Activated T-cell treated with anti-CD3 and anti-CD28 coated beads, Interleukin-2, amount 50 U/mL, for 4 hours (primary cell): ENCODE data around the gene NECTIN1. TPM values are rescaled to one million over a fixed set of nuclear protein-coding genes. Genes with fewer than 3 reads are reported as not detected.

Experiments used
- ATAC-seq, 2 donors: fragments of 200-7000 bp; cut with Tn5 transposase; one replicate each; pipeline ENCODE4 v1.10.0; 2021
- DNase-seq: peaks from one replicate; pipeline ENCODE4 v3.0.0-alpha.2; 2020
- H3K27me3 Mint-ChIP-seq: one replicate; pipeline ENCODE4 v1.8.0; 2021; ENCODE audit warnings: low read depth, mixed read lengths
- H3K36me3 Mint-ChIP-seq: one replicate; pipeline ENCODE4 v1.8.0; 2022; ENCODE audit warnings: mixed read lengths; ENCODE audit not compliant: insufficient read depth
- H3K4me1 Mint-ChIP-seq: one replicate; pipeline ENCODE4 v1.8.0; 2021; ENCODE audit warnings: low read depth, mixed read lengths
- H3K4me3 Mint-ChIP-seq: one replicate; pipeline ENCODE4 v1.8.0; 2021; ENCODE audit warnings: mild to moderate bottlenecking, moderate library complexity, mixed read lengths
- H3K9me3 Mint-ChIP-seq: one replicate; pipeline ENCODE4 v1.8.0; 2021; ENCODE audit warnings: mixed read lengths
- total RNA-seq, 3 donors: library from RNA; stranded (reverse); gene quantifications; one replicate each; pipeline ENCODE4 v1.2.1, GENCODE V29; 2021

The NECTIN1 gene
- total RNA-seq, 3 donors from 2014 or later = 7.5 to 9.0 (median 8.3) TPM

DNA sequence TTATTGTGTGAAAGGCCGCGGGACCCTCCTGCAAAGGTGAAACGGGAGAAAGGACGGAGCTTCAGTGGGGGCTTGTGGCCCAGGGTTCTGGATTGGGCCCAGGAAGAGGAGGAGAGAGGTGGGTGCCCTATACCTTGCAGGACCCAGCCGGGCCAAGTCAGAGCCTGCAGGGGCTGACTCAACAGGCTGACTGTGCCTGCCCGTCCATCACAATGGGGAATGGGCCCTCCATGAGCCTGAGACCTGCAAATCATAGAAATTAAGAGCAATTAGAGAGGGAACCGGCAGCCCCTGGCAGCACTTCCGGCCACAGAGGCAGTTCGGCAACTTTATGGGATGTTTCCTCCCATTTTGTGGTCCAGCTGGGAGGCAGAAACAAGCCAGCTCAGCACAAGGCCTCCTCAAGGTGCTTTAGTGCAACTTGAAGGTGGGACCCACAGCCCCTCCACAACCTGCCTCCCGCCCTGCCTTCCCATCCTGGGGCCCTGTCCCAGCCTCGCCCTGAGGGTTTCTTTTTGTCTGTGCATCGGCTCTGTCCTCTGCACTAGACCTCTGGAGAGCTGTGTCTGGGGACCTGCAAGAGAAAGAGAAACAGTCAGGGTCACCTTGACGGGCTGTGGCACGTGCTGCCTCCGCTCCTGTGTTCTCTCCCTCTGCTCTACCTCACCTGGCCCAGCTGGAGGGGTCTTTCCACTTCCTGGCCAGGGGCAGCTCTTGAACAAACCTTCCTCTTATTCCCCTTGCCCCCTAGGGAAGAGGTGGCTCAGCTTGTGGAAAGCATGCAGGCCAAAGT lies 19.1 kb upstream of the NECTIN1 start:
- ATAC-seq = no peak
- no peak for DNase-seq
- Mint-ChIP-seq H3K27me3 (peaks cover 41% of the 10 kb centered on the region), H3K9me3 (no peaks in the 10 kb centered on the region), H3K36me3 (no peaks in the 10 kb centered on the region), H3K4me3 (no peak overlapping the region), H3K4me1 (peaks cover 9% of the 10 kb centered on the region)

DNA sequence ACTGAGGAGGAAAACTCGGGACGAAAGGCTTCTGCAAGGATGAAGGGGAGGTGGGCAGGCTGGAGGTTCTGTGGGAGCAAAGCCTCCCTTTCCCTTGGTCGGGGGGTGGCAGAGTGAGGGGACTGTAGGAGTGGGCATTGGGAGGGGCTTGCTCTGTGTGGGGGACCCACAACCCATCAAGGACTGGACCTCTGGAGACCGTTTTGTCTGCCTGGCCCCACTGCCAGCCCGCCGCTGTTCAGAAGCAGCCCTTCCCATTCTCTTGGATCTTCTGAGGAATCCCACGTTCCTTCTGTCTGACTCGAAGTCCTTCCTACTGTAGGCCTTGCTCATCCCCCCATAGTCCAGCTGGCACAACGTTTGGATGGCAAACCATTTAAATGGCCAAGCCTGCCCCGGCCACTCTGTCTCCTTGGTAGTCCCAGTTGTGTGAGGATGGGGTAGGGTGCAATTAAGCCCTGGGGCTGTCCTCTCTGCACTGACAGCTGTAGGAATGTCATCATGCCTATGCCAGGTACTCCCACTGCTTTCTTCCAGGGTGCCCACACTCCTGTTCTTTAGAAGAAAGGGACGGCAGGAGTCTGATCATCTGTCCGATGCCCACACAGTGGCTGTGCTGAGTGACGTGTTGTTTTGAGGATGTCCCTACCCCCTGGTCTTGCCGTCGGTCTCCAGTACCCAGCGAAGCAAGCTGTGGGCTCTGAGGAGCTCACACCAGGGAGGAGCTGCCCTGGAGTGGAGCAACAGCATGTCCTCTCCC lies 17.0 kb upstream of the NECTIN1 start:
- ATAC-seq (no peak), DNase-seq (no peak)
- Mint-ChIP-seq H3K36me3 (no peaks in the 10 kb centered on the region), H3K9me3 (no peaks in the 10 kb centered on the region), H3K4me3 (no peak overlapping the region), H3K4me1 (peaks cover 9% of the 10 kb centered on the region), H3K27me3 (peaks cover 54% of the 10 kb centered on the region)

DNA sequence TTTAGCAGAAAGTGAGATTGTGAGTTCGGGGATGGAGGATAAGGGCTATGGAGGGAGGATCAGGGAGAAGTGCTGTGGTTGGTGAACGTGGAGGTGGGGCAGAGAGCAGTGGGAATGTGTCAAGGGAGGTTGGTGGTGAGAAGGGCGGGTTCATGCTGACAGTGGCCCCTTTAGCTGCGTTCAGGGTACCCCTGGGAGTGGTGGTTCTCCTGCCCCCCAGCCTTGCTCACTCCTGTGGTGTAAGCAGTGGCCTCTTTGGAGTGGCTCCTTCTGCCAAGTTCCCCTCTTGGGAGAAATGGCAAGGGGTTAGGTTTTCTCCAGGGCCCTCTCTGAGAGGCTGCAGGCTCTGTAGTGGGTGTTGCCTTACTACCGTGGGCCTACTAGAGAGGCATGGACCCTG lies 16.1 kb upstream of the NECTIN1 start:
- ATAC-seq (no peak), DNase-seq (no peak)
- Mint-ChIP-seq H3K4me1 (peaks cover 9% of the 10 kb centered on the region), H3K36me3 (no peaks in the 10 kb centered on the region), H3K27me3 (peaks cover 58% of the 10 kb centered on the region), H3K9me3 (no peaks in the 10 kb centered on the region), H3K4me3 (no peak overlapping the region)

DNA sequence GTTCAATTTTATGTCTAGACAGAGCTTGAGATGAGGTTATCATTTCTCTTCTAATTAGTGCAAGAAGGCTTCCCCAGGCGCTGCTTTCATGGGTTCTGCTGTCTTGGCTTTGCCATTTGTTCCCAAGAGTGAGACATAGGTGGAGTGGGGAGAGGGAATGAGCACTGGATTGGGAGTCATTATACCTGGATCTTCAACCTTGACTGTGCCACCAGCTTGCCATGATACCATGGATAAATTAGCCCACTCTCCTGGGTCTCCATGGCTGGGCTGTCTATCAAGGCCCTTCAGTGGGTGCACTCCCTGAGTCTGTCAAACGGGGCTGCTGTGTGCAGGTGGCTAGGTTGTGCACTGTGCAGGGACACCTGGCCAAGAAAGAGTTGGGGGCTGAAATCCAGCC lies 15.6 kb upstream of the NECTIN1 start:
- H3K9me3 Mint-ChIP-seq = no peaks in the 10 kb centered on the region
- H3K4me1 Mint-ChIP-seq = peaks cover 9% of the 10 kb centered on the region
- no peak overlapping the region for H3K4me3 Mint-ChIP-seq
- peaks cover 60% of the 10 kb centered on the region for H3K27me3 Mint-ChIP-seq
- DNase-seq (no peak), ATAC-seq (no peak)
- H3K36me3 Mint-ChIP-seq = no peaks in the 10 kb centered on the region

DNA sequence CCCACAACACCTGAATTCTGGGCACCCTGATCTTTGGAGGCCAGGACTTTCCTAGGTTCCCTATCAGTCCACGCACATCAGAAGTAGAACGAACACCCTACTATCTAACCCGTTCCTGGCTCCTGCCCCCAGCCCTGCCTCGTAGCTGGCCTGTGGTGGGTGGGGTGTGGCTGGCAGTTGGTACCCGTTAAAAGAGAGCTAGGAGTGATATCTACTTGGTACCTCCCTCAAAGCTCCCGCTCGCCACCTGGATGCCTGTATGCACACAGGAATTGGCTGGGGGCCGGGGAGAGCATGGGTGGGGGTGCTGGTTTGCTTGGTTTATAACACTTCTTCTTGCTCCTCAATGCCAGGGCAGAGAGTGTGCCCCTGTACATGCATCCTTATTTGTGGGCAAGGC lies 14.0 kb upstream of the NECTIN1 start:
- peaks cover 57% of the 10 kb centered on the region for H3K27me3 Mint-ChIP-seq
- ATAC-seq (no peak), DNase-seq (no peak)
- peaks cover 9% of the 10 kb centered on the region for H3K4me1 Mint-ChIP-seq
- no peaks in the 10 kb centered on the region for H3K9me3 Mint-ChIP-seq
- H3K36me3 Mint-ChIP-seq = no peaks in the 10 kb centered on the region
- no peak overlapping the region for H3K4me3 Mint-ChIP-seq

DNA sequence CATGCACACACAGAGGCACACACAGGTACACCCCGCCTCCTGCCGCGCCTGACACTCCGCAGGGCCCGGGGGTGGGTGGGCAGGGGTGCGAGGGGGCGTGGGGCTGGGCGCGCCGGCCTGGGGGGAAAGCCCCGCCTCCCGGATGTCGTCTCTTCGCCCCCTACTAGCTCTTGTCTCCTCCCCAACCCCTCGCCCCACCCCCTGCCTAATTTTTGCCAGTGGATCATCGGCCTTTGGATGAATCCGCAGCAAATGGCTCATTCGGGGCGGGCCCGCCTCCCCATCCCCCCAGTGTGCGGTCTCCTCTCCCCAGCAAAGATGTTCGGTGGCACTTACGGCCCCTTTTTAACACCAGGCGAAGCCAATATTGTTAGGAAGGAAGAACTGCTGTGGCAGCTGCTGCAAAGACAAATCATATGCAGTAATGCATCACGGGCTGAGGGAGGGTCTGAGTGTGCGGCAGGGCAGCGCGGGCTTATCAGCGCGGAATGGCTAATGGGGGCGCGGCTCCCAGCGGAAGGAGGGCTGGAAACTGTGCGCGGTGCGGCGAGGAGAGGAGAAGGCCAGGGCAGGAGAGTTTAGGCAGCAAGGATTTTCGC lies 13.4 kb upstream of the NECTIN1 start:
- Mint-ChIP-seq H3K4me1 (peaks cover 9% of the 10 kb centered on the region), H3K9me3 (no peaks in the 10 kb centered on the region), H3K36me3 (no peaks in the 10 kb centered on the region), H3K27me3 (peaks cover 54% of the 10 kb centered on the region), H3K4me3 (no peak overlapping the region)
- ATAC-seq (peak; percentile 56 to 68), DNase-seq (no peak)

DNA sequence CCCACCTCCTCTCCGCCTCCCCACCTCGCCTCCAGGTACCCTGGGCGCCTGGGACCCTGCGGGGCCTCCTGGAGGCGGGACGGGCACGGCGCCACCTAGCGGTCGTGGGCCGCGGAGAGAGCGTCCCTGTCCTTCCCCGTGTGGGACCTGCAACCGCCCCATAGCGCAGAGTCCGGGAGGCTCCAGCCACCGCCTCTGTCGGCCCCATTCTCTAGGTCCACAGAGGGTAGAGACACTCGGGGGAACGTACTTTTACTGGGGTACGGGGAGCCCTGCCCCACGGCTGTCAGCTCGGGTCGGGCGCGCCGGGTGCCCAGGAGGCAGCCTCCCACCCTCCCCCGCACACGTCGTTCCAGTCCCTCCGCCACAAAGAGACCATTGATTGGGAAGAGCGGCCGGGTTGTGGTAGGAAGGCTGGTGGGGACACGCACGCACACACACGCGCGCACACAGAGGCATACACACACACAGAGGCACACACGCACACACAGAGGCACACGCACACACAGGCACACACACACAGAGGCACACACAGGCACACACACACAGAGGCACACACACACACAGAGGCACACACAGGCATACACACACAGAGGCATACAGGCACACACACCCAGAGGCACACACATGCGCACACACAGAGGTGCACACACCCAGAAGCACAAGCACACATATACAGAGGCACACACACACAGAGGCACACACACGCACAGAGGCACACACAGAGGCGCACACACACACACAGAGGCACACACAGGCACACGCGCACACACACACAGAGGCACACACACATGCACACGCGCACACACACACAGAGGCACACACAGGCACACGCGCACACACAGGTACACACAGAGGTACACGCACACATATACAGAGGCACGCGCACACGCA lies 12.6 kb upstream of the NECTIN1 start:
- Mint-ChIP-seq H3K36me3 (no peaks in the 10 kb centered on the region), H3K4me3 (peak overlapping the region; percentile 24), H3K4me1 (peaks cover 9% of the 10 kb centered on the region), H3K9me3 (no peaks in the 10 kb centered on the region), H3K27me3 (peaks cover 51% of the 10 kb centered on the region)
- ATAC-seq (peak; percentile 75 to 77), DNase-seq (peak; percentile 65)

DNA sequence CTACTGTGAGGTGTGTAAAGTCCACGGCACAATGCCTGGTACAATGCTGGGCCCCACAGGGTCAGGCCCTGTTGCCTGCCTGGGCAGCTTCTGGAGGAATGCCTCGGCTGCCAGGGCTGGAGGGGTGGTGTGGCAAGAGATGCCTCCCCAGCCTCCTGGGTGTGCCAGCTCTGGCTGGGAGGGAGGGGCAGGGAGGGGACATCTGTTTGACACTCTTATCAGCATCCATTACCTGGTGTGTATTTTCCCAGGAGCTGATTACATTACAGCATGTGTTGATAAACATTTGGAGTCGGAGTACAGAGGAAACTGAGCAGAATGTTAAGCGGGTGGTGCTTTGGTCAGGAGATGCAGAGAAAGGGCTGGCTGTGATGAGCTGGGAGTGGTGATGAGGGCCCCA lies 11.0 kb upstream of the NECTIN1 start:
- DNase-seq (no peak), ATAC-seq (no peak)
- Mint-ChIP-seq H3K4me3 (no peak overlapping the region), H3K36me3 (no peaks in the 10 kb centered on the region), H3K9me3 (no peaks in the 10 kb centered on the region), H3K4me1 (peaks cover 9% of the 10 kb centered on the region), H3K27me3 (peaks cover 41% of the 10 kb centered on the region)

DNA sequence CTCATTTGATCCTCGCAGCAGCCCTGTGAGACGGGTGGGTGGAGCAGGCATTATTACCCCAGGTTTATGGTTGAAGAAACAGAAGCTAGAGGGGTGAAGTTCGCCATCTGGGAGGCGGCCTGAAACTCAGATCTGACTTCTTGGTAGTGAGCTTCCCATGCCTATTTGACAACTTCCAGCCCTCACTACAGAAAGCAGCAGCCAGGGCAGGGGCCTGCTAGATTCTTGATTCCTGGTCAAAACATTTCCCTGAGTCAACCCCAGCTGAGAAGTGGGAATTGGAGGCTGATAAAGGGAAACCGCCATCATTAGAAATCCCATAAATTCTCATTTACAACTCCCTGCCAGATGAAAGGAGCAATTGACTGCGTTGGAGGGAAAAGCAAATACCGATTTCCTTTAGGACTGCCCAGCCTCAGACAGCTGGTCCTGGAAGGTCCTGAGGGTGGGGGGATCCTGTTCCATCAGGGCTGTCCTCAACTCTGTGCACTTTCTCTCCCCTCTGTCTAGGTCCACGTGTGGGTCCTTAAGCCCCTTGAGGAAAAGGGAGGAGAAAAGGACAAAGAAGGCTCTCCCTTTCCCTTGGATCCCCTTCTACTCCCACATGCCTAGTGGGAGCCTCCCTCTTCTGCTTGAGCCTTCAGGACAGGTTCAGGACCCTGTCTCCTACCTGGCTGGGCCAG lies 10.2 kb upstream of the NECTIN1 start:
- Mint-ChIP-seq H3K27me3 (peaks cover 32% of the 10 kb centered on the region), H3K4me3 (no peak overlapping the region), H3K9me3 (no peaks in the 10 kb centered on the region), H3K36me3 (no peaks in the 10 kb centered on the region), H3K4me1 (peaks cover 9% of the 10 kb centered on the region)
- no peak for ATAC-seq
- no peak for DNase-seq

DNA sequence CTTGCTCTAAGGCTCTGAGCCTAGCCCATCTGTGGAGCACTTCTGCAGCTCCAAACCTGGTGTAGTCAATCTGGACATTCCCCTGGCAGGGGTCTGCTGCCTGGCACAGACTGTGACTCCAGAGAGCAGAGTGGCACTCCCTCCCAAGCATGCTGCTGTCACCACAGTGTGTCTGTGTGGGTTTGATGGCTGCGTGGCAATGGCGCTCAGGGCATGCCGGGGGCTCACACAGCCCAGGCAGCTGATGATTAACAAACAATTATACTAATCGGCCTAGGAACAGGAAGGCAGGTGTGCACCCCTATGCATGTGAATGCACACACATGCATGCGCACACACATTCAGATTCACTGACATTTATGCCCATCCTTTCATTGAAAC lies 9.0 kb upstream of the NECTIN1 start:
- Mint-ChIP-seq H3K4me3 (no peak overlapping the region), H3K27me3 (peaks cover 32% of the 10 kb centered on the region)

DNA sequence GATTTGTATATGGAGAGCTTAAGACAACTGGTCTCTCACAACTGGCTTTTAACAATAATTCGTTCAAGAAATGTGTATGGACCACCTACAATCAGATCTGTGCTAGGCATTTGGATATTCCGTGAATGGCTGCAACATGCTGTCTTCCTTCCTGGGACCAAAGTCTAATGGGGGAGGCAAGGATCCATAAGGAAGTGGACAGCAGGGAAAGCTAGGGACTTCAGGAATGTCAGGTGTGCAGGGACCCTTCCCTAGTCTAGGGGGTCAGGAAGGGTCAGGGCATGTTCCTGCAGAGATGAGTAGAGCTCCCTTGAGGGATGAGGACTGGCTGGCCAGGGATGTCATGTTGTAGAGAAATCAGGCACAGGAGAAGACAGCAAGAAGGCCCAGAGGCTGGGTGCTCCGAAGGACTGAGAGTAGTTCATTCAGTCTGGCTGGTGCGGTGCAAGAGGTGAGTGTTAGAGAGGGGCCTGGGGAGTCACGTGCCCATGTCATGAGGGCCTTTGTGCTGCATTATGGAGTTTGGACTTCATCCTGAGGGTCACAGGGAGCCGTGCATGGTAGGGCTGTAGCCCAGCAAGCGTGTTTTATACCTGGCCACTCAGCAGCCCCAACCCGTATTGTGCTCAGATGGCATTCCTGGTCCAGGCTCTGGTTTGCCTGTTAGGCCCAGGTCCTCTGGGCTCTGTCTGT lies 8.5 kb upstream of the NECTIN1 start:
- ATAC-seq = no peak
- Mint-ChIP-seq H3K36me3 (no peaks in the 10 kb centered on the region), H3K27me3 (peaks cover 26% of the 10 kb centered on the region), H3K4me1 (peaks cover 7% of the 10 kb centered on the region), H3K9me3 (no peaks in the 10 kb centered on the region), H3K4me3 (no peak overlapping the region)
- no peak for DNase-seq

More for the DNA sequence above, 9.0 kb upstream of the NECTIN1 start:
- Mint-ChIP-seq H3K36me3 (no peaks in the 10 kb centered on the region), H3K4me1 (peaks cover 9% of the 10 kb centered on the region), H3K9me3 (no peaks in the 10 kb centered on the region)
- ATAC-seq (no peak), DNase-seq (no peak)

DNA sequence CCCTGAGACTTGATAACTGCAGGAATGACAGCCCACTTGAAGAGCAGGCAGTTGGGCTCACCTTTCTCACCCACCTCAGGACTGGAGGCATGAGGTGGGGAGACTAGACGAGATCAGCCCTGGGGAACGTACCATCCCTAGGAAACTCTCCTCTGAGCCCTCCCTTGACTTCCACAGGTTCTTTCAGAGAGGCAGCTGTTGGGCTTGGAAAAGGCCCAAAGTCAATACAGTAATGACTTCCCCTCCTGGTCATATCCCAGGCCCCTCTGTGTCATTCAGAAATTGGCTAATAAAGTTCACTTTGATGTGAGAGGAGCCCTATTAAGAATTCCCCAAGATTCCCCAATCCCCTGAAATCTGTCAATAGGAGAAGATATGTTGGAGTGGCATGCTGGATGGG lies 5.8 kb upstream of the NECTIN1 start:
- no peak overlapping the region for H3K4me3 Mint-ChIP-seq
- no peak for ATAC-seq
- H3K4me1 Mint-ChIP-seq = peaks cover 6% of the 10 kb centered on the region
- no peaks in the 10 kb centered on the region for H3K36me3 Mint-ChIP-seq
- no peak for DNase-seq
- H3K27me3 Mint-ChIP-seq = peaks cover 22% of the 10 kb centered on the region
- no peaks in the 10 kb centered on the region for H3K9me3 Mint-ChIP-seq

DNA sequence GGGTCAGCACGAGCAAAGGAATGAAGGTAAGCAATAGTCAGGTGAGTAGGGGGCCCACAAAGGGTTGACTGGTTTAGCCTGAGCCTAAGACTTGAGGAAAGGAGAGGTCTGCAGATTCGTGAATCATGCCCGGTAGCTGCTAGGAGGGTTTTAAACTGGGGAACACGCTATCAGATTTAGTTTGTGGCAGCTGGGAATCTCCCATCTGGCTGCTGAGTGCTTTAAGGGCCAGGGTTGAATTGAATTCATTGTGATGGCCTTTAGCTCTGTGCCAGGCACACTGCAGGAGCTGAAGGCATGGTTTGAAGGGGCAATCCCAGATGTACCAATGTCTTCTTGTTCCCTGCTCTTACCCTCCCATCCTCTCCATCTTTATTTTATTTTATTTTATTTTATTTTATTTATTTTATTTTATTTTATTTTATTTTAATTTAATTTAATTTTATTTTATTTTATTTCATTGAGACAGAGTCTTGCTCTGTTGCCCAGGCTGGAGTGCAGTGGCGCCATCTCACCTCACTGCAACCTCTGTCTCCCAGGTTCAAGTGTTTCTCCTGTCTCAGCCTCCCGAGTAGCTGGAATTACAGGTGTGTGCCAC lies 1.9 kb upstream of the NECTIN1 start:
- Mint-ChIP-seq H3K9me3 (no peaks in the 10 kb centered on the region), H3K27me3 (peaks cover 24% of the 10 kb centered on the region), H3K4me3 (no peak overlapping the region), H3K36me3 (no peaks in the 10 kb centered on the region), H3K4me1 (peaks cover 16% of the 10 kb centered on the region)
- DNase-seq (no peak), ATAC-seq (no peak)
